Measurements from ENCODE around the gene LRRC73.
"Not testable (repeated sequence)": the region's sequence is repeated elsewhere in the genome, so short reads cannot be mapped to it uniquely, and the experiment has no call there.

LRRC73 gene

DNA sequence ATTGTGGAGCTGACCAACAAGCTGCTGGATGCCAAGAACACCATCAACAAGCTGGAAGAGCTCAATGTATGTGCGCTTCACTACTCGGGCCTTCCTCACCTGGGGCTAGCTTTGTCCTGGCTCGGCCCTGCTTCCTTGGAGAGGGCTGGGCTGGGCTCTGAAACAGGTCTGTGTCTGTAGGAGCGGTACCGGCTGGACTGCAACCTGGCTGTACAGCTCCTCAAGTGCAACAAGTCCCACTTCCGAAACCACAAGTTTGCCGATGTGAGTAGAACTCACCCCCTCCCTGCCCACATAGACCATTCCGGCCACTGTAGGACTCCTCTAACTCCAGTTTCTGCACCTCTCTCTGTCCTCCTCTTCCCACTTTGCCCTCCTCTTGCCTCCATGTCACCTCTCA lies 6.7 kb downstream of the LRRC73 start:
- FAIRE-seq (no peak), DNase-seq (ENCODE audit: insufficient read length, low spot score) (no peak)
- TF ChIP-seq, protein P1, sequence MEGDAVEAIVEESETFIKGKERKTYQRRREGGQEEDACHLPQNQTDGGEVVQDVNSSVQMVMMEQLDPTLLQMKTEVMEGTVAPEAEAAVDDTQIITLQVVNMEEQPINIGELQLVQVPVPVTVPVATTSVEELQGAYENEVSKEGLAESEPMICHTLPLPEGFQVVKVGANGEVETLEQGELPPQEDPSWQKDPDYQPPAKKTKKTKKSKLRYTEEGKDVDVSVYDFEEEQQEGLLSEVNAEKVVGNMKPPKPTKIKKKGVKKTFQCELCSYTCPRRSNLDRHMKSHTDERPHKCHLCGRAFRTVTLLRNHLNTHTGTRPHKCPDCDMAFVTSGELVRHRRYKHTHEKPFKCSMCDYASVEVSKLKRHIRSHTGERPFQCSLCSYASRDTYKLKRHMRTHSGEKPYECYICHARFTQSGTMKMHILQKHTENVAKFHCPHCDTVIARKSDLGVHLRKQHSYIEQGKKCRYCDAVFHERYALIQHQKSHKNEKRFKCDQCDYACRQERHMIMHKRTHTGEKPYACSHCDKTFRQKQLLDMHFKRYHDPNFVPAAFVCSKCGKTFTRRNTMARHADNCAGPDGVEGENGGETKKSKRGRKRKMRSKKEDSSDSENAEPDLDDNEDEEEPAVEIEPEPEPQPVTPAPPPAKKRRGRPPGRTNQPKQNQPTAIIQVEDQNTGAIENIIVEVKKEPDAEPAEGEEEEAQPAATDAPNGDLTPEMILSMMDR (IDR thresholded peaks at IDR 0.05; ENCODE audit: insufficient read depth, missing control alignments), result no peak

- no peak for DNase-seq (ENCODE audit: insufficient read length, low spot score)
- no peak for FAIRE-seq
- TF ChIP-seq, protein P1 (IDR thresholded peaks at IDR 0.05; ENCODE audit: insufficient read depth, missing control alignments), result no peak
These were observed 7.5 kb downstream of the LRRC73 start for GRCh38 chr6:43502666-43503065.

DNA sequence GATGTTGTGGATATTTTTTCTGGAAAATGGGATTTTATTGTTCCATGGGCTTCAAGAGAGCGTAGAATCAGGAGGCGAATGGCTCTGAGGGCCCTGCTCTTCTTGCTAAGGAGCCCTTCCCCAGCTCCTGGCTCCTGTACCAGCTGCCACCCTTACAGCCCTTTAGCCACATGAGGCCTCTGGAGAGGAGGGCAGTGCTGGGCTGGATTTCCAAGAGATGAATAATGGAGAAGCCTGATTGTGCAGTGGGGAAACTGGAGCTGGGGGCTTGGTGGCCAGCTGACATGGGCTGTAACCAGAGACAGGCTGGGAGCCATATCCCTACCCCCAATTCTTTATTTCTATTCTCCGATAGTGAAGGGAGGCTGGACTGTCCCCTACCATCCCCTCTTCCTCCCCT lies 9.2 kb downstream of the LRRC73 start:
- no peak for FAIRE-seq
- TF ChIP-seq, protein P1 (IDR thresholded peaks at IDR 0.05; ENCODE audit: insufficient read depth, missing control alignments), result no peak
- no peak for DNase-seq (ENCODE audit: insufficient read length, low spot score)

GRCh38 chr6:43499028-43499815 lies 10.9 kb downstream of the LRRC73 start:
- FAIRE-seq (no peak), DNase-seq (ENCODE audit: insufficient read length, low spot score) (no peak)
- TF ChIP-seq, protein P1 (IDR thresholded peaks at IDR 0.05; ENCODE audit: insufficient read depth, missing control alignments), result no peak

DNA sequence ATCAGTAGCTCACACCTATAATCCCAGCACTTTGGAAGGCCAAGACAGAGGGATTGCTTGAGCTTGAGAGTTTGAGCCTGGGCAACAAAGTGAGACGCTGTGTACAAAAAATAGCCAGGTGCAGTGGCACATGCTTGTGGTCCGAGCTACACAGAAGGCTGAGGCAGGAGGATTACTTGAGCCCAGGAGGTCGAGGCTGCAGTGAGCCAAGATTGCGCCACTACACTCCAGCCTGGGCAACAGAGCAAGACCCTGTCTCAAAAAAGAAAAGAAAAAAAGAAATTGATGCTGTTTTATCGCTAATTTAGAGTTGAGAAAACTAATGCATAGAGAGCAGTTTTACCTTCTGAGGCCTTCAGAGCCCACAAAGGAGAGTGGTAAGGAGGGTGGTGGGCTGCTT lies 11.9 kb downstream of the LRRC73 start:
- FAIRE-seq; DNase-seq (ENCODE audit: insufficient read length, low spot score): not testable (repeated sequence)

DNA sequence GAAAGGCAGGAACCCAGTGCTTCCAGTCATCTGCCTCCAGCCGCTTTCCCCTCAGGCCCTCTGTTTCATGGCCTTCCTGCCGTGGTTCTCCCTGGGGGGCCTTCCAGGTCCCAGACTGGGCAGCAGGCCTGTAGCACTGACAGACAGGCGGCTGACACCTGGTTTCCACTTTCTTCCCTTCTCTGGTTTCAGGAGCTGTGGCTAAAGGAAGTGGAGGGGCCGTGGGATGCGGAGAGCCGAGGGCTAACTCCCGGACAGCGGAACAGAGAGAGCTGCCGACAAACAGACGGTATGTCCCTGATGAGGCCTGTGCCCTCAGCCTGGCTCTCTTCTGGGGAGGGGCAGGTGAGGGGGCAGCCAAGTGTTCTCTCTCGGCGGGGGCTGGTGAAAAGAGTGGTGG lies 12.5 kb downstream of the LRRC73 start:
- DNase-seq (ENCODE audit: insufficient read length, low spot score) (no peak), FAIRE-seq (no peak)
- TF ChIP-seq, protein P1 (IDR thresholded peaks at IDR 0.05; ENCODE audit: insufficient read depth, missing control alignments), result no peak

GRCh38 chr6:43497129-43497396 lies 13.1 kb downstream of the LRRC73 start:
- TF ChIP-seq, protein P1 (IDR thresholded peaks at IDR 0.05; ENCODE audit: insufficient read depth, missing control alignments), result no peak
- no peak for FAIRE-seq
- no peak for DNase-seq (ENCODE audit: insufficient read length, low spot score)

Measured in D721Med (cell line).